Activated CD8-positive, alpha-beta memory T cell treated with anti-CD3 and anti-CD28 coated beads for 24 hours (primary cell): ENCODE measurements around the gene SNED1.

Experiments
- DNase-seq: peaks from one replicate; pipeline ENCODE4 v3.0.0-alpha.2; 2020

The SNED1 gene

DNA sequence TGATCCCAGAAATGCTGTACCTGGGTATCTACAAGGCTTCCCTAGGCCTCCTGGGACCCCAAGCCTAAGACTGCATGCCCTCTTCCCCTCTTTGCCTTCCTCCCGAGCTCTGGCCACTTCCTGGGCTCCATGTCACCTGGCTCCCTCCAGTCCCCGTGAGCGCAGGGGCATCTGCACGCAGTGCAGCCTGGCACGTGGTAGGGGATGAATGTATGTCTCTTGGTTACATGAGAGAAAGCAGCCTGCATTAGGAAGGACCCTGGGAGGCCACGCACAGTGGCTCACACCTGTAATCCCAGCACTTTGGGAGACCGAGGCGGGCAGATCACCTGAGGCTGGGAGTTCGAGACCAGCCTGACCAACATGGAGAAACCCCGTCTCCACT lies 135.0 kb downstream of the SNED1 start:
- DNase-seq: no peak

DNA sequence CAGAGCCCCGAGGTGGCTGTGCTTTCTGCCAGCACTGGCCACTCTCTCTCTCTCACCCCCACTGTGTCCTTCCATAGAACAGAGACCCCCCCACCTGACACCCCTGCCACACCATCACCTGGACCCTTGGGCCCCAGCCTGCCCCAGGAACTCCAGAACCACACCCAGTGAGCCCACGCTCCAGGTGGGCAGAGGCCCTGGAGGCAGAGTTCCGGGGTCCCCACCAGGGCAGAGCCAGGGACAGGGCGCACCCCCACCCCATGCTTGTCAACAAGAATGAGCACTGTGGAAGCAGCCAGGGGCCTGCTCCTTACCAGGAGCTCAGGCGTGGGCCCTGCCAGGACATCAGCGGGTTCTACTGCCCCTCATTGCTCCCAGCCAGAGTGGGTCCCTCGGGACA lies 136.3 kb downstream of the SNED1 start:
- DNase-seq: no peak

DNA sequence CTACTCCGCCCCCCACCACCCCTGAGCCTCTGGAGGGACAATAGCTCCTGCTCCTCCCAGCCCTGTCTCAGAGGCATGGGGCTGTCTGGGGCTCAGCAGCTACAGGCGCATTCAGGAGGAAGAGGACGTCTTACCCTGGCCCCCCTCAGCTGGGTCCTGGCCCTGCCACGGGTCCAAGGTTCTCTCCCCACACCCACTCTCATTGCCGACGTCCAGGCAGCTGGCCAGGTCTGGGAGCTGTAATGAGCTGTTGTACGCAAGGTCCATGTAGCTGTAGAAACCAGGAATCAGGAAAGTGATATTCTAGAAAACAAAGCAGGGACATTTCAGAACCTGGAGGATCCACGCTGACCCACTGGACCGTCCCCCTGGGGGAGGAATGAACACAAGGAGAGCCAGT lies 137.3 kb downstream of the SNED1 start:
- DNase-seq: no peak

DNA sequence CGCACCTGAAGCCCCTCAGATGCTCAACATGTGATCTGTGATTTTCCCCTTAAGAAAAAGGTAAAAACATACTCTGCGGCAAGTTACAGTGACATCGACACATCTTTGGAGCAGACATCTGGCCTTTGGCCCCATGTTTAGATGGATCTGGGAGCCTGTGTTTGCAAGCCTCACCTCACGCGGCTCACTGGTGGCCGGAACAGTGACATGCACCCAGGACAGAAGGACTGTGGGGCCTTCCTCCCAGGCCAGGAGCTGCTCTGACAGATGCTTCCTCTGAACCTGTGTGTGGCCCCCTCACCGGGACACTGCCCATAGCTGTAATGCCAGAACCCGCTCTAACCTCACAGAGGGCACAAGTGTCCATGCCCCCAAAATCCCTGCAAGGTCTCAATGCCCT lies 137.8 kb downstream of the SNED1 start:
- no peak for DNase-seq

DNA sequence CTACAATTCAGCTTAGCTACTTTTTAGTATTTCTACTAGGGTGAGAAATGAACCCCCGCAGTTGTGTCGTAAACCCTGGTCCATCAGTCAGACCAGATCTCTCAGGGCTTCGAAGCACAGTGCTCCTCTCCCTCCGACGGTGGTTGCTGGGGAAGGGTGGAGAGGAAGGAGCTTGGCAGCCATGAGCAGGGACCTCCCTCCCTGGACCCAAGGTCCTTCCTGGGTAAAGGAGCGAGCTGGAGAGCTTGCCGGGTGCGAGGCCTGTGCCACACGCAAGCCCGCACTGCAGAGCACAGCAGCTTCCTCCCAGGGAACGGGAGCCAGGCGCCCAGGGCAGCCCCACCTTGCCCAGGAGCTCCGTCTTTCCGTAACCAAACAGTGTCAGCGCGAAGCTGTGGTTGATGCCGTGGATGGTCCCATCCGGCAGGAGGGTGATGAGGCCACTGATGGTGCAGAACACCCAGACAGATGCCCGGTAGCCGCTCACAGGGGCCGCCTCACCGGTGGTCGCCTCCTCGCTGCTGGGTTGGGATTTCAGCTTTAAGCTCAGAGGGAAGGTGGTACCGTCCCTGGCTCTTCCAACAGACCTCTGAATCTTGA lies 138.3 kb downstream of the SNED1 start:
- no peak for DNase-seq

DNA sequence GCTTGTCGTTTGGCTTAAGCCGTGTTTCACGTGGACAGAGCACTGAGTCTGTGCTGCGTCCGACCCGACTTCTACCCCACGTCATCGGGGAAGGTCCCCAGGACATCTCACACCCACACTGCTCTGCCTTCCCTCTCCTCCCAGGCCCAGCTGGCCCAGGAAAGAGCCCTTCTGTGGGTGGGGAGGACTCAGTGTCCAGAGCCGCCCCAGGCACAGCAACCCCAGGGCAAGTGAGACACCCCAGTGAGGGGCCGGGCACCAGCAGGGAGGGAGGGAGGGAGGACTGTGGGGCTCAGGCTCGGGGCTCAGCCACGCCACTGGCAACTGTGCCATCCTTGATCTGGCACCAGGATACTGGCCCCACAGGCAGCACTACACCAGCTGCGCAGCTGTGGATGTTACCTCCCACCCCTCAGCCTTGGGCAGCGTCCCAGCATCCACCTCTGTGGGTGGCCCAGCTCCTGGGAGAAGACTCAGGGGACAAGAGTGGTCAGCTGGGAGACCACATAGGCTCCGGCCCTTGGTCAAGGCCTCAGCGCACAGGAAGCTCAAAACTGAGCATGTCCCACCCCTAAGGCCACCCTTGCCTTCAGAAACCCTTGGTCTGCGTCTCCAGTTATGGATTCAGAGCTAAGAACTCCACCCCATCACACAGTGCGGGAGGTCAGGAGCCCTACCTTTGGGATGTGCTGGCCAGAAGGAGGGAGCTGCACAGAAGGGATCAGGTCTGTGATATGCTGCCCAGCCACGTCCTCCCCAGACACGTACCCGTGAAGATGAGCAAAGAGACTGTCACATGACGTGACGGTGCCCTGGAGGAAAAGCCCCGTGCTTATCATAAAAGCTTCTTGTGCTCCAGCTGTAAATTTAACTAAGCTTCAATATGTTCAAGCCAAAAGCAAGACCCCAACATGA lies 139.1 kb downstream of the SNED1 start:
- DNase-seq: no peak

DNA sequence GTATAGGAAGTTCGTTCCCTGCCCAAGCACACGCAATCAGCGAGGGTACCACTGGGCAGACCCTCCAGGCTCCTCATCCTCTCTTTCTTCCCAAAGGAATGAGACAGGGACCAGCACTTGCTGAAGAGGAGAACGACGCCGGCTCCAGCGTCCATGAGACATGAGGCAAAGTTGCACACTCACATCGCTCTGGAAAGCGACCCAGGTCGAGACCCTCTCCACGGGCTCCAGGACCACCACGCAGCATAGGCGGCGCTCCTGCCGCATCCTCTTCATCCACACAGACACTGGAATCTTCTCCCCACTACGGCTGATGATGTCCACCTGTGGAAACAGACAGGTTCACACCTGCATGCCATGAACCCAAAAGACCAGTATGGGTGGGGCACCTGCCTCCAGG lies 140.1 kb downstream of the SNED1 start:
- no peak for DNase-seq

DNA sequence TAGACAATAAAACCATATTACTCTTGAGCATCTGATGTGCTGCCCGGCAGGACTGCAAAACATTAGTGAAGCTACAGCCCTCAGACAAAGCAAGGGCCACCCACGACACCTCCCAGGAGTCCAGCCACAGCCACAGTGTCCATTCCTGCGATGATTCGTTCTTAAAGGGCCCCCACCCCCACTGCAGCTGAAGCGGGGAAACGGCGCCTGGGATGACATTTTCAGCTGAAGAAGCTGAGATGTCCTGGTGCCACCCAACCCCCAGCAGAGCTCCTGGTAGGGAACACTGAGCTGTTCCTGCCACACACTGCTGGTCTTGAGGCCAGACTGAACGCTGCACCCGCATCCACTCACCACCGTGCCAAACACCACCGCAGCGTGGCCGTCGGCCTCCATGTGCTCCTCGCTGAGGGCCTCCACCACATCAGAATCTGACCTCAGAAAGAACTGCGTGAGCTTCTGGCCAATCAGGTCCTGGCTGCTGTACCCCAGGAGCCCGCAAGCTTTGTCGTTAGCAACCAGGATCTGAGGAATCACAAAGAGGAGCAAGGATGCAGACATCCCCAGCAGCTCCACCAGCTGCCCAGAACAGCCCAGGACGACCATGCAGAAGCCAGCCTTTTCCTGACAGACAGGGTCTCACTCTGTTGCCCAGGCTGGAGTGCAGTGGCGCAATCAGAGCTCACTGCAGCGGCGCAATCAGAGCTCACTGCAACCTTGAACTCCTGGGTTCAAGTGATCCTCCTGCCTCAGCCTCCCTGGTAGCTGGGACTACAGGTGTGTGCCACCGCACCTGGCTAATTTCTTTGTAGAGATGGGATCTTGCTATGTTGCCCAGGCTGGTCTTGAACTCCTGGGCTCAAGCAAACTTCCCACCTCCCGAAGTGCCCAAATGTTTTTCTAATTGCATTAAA lies 141.4 kb downstream of the SNED1 start:
- DNase-seq: no peak

DNA sequence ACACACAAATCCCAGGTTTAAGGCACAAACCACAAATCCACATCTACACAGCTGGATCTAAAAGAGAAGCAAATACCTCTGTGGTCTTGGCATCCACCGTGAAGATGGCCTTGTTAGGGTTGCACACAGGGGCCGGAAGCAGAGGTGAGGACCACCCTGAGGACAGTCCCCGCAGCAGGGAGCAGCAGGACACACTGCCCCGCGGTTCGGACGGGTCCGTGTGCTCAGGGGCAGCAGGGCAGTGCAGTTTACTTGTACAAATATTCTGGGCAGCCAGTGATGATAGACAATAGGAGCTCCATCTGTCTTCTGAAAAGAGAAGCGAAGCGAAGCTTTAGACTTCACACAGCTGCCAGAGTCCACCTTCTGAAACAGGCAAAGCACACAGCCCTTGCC lies 142.0 kb downstream of the SNED1 start:
- no peak for DNase-seq

DNA sequence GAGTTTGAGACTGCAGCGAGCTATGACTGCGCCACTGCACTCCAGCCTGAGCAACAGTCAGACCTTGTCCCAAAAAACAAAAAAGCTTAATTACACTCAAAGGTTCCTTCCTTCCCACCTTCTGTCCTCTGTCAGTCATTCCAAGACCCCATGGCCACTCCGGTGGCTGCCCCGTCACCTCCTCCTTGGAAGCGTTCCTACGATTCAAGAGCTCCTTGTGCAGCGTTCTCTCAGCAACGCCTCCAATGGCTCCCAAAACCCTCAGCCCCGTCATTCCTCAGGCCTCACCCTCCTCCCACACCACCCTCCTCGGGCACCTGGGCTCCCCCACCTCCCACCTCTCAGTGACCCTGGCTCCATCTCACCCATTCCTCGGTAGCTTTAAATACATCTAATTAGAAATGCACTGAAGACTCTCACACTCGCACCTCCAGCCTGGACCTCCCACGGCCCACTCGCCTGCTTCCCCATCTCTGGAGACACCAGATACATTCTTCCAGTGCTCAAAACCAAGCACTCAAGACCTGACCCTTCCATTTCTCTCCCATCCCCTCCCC lies 142.9 kb downstream of the SNED1 start:
- no peak for DNase-seq

DNA sequence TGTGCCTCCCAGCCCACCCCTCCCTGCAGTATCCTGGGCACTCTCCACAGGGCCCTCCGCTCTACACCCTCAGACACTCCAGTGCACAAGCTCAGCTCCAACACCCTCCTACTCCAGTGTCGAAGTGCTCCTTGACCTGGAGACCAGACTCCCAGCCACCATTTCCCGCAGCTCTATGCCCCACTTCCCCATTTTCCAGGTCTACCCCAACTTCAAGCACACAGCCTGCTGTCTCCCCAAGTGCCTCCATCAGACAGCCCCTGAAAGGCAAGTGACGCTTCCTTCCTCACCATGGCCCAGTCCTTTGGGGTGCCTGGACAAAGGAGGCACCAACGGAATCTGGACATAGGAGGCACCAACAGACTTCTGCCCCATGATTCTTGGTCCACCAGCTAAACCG lies 143.6 kb downstream of the SNED1 start:
- no peak for DNase-seq

DNA sequence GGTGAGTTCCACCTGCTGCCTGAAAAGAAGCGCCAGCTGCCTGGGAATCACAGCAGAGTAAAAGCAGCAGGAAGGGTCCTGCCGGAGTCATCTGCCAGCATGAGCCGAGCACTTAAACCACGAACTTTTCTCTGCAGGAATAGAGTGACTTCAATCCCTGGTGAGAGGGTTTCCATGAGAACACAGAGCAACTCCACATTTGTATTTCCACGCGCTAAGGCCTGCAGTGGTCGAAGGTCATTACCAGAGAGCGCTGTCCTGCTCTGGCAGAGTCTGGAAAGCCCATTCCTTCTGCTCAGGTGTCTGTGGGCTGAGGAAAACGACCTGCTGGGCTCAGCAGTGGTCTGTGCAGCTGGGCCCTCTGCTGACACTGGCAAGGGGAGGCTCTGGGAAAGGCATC lies 144.2 kb downstream of the SNED1 start:
- no peak for DNase-seq
